Loucy (cell line): ENCODE measurements around the gene ABLIM1.

Experiments used
- EZH2phosphoT487 ChIP-seq: fragments of 200-600 bp; IDR thresholded peaks from 2 replicates; pipeline ENCODE4 v1.6.1; 2018; ENCODE audit warnings: antibody characterized with exemption, mild to moderate bottlenecking, moderate library complexity, borderline replicate concordance
- TF ChIP-seq, protein P1 (sequence below): fragments of 200-600 bp; sonication (generic); conservative IDR thresholded peaks from 2 replicates; pipeline ENCODE4 v1.5.1; 2014; ENCODE audit warnings: mild to moderate bottlenecking, antibody characterized with exemption, low read length

DNA sequence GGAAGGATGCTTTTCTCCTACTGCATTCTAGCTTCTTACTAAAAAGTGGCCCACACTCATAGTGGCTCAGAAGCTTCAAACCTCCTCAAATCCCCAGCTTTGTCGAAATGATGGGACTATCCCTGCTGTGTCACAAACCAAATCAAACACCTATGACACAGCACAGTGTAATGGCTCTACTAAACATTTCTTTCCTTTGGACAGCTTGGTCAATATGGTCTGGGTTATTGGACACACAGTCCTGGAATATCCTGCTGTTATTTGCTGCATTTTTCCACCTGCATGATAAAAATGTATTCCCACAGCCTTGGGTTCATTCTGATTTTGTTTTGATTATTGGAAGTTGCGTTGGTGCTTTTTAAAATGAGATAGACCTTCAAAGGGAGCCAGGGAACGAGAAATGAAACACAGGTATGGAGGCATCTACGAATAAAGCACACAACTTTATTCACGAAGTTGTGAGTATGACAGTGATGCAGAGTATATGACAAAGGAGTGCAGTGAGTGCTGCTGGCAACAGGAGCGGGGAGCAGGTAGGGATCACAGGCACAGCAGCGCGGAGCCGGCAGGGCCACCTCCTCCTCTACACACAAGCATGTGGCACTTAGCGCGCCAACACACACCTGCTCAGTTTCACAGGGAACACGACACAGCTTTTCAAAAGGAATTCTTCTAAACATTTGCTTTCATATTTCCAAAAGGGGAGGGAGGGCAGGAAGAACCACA is 227.2 kb downstream of the ABLIM1 start:
- TF ChIP-seq, protein P1, sequence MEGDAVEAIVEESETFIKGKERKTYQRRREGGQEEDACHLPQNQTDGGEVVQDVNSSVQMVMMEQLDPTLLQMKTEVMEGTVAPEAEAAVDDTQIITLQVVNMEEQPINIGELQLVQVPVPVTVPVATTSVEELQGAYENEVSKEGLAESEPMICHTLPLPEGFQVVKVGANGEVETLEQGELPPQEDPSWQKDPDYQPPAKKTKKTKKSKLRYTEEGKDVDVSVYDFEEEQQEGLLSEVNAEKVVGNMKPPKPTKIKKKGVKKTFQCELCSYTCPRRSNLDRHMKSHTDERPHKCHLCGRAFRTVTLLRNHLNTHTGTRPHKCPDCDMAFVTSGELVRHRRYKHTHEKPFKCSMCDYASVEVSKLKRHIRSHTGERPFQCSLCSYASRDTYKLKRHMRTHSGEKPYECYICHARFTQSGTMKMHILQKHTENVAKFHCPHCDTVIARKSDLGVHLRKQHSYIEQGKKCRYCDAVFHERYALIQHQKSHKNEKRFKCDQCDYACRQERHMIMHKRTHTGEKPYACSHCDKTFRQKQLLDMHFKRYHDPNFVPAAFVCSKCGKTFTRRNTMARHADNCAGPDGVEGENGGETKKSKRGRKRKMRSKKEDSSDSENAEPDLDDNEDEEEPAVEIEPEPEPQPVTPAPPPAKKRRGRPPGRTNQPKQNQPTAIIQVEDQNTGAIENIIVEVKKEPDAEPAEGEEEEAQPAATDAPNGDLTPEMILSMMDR: no peak
- TF ChIP-seq EZH2phosphoT487: no peak
